ENCODE data around the gene LDLR.

GRCh38 chr19:11141937-11142527, 52.8 kb downstream of the LDLR start:
- no peak for TF ChIP-seq ELK1 (IDR thresholded peaks at IDR 0.05; ENCODE audit: borderline replicate concordance, low read depth, low read length)
- no peak for TF ChIP-seq MXI1 (IDR thresholded peaks at IDR 0.05; ENCODE audit: borderline replicate concordance, low read depth, low read length)
- no peak for TF ChIP-seq CTCF (conservative IDR thresholded peaks at IDR 0.05; ENCODE audit: low read depth, low read length)
- TF ChIP-seq POLR2A (IDR thresholded peaks at IDR 0.05; ENCODE audit: low read depth, low read length), result no peak
- TF ChIP-seq MAFK (IDR thresholded peaks at IDR 0.05; ENCODE audit: low read depth, low read length), result no peak
- TF ChIP-seq SMC3 (IDR thresholded peaks at IDR 0.05; ENCODE audit: low read depth, low read length), result no peak
- TF ChIP-seq CHD1 (IDR thresholded peaks at IDR 0.05; ENCODE audit: low read depth, low read length), result no peak
- no peak for TF ChIP-seq RAD21 (IDR thresholded peaks at IDR 0.05; ENCODE audit: low read length)
- no peak for TF ChIP-seq CEBPB (IDR thresholded peaks at IDR 0.05; ENCODE audit: low read depth, low read length)
- no peak for TF ChIP-seq USF2 (IDR thresholded peaks at IDR 0.05; ENCODE audit: low read depth, low read length)
- no peak for TF ChIP-seq RCOR1 (IDR thresholded peaks at IDR 0.05; ENCODE audit: insufficient replicate concordance, low read length)
